A549 treated with AZD2906 at 1 μM for 4 hours (cell line): ENCODE data around the gene TEX264. TPM values are rescaled to one million over a fixed set of nuclear protein-coding genes. Genes with fewer than 3 reads are reported as not detected.

Experiments used
- total RNA-seq: library from RNA; stranded (reverse); fragments of 200-300 nt; extraction: Qiagen RNA extraction; gene quantifications from 5 replicates; pipeline ENCODE4 v1.2.3, GENCODE V29; 2022

Gene TEX264, protein sequence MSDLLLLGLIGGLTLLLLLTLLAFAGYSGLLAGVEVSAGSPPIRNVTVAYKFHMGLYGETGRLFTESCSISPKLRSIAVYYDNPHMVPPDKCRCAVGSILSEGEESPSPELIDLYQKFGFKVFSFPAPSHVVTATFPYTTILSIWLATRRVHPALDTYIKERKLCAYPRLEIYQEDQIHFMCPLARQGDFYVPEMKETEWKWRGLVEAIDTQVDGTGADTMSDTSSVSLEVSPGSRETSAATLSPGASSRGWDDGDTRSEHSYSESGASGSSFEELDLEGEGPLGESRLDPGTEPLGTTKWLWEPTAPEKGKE
- total RNA-seq: 61.5 to 73.9 TPM (median 69.7 TPM) in 5 replicates

DNA sequence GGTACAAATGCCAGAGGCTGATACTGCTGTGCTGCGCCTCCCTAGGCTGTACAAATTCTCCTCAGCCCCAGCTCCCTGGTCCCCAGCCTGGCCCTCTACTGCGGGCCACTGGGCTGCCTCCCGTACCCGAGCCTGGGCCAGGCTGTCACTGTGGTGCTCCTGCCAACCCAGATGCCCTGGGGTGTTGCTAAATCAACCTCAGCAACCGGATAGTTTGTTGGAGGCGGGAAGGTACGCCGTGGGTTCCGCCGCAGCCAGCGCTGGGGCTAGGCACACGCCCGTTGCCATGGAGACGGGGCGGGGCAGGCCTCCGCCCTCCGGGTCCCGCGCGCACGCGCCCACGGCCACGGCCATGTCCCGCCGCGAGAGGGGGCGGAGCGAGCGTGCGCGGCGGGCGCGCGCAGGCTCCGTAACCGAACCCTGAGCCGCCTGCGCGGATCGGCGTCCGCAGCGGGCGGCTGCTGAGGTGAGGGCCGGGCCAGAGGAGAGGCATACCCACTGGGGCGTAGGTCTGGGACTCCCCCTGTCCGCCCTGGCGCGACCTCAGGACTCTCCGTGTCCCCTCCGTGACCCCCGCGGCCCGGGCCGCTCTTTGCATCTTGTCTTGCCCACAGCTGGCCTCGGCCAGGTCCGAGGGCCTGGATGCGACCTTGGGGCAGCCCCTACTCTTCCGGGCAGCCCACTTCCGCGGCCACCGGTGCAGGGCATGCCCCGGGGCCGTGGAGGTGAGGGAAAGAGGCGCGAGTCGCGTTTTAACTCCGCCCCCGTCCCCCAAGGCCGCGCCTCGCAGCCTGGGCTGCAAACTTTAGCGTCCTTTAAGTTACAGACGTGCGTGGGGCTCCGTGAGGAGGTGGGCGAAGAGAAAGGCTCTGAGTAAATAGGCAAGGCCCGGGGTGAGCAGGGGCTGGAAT, at the start of gene TEX264:
Gene TEX264, plus strand, starts transcription at position 430 of the 911 bp plus-strand sequence. CDS start 3,053 bp downstream, outside the sequence.

DNA sequence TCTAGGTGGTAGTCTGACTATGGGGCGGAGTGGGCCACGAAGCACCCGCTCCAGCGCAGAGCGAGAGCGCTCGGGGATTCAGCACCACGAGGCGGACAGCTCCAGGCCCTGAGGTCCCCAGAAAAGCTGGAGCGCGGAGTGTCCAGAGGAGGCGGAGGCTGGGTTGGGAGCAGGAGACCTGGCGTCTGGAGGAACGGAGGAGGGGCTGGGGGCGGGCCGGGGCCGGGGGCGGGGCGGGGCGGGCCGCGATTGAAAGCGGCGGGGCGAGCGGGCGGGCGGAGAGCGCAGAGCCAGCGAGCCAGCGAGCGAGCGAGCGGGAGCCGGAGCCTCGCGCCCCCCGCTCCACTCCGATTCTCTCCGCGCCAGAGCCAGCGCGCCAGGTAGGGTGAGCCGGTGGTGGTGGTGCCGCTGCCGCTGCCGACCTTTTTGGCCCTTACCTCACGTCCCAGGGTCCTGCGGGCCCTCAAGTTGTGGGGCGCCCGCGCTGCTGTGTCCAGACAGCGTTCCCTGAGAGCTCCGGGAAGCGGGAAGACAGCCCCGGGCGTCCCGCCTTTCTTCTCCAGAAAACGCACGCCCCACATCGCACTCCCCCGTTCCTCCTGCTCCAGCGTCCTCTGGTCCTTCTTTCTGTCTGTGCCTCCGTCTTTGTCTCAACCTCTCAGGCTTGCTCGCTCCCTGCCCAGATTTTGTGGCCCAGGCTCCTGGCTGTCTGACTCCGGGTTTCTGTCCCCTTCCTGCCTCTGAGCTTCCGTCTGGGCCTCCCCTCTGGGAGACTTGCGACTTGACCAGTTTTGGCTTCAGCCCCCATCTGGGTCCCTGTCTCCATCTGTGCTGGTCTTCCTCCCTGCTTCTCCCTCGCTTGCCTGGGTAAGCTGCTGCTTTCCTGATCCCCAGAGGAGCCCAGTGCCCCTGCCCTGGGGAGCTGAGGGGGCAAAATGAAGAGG, 36.0 kb downstream of the TEX264 start, which contains the start of gene GRM2:
Gene GRM2, plus strand, starts transcription at position 281 of the 944 bp plus-strand sequence. CDS start 1,916 bp downstream, outside the sequence.

Other genes with a start within 250 kb of the TEX264 start
- gene DCAF1, start 171.2 kb upstream of the TEX264 start, total RNA-seq: 10.8 to 13.1 TPM (median 11.2 TPM) in 5 replicates
- 3.2 to 5.0 TPM (median 3.6 TPM) in 5 replicates for gene RAD54L2, start 132.5 kb upstream of the TEX264 start, total RNA-seq
- gene GRM2, start 35.8 kb downstream of the TEX264 start, total RNA-seq: 0.03 to 0.05 TPM (median 0.04 TPM) in 4 of 5 replicates, not detected in the other
- gene IQCF6, start 108.0 kb downstream of the TEX264 start, total RNA-seq: not detected in 5 replicates
- gene IQCF2, start 190.4 kb downstream of the TEX264 start, total RNA-seq: not detected in 5 replicates
- not detected in 5 replicates for gene IQCF5, start 204.3 kb downstream of the TEX264 start, total RNA-seq
- gene IQCF1, start 232.1 kb downstream of the TEX264 start, total RNA-seq: not detected in 5 replicates